ENCODE data around the gene LEPROT. TPM values are rescaled to one million over a fixed set of nuclear protein-coding genes. Genes with fewer than 3 reads are reported as not detected.

LEPROT gene
- total RNA-seq, 1 donor from 2014 or later: 158 TPM

- Mint-ChIP-seq H3K9me3 (ENCODE audit: unreplicated experiment) (no peaks in the 10 kb centered on the region), H3K27me3 (ENCODE audit: unreplicated experiment) (no peaks in the 10 kb centered on the region), H3K27ac (ENCODE audit: unreplicated experiment) (peak overlapping the region; percentile 33), H3K4me1 (ENCODE audit: unreplicated experiment) (peaks cover 28% of the 10 kb centered on the region), H3K36me3 (ENCODE audit: unreplicated experiment) (peaks cover 23% of the 10 kb centered on the region), H3K4me3 (ENCODE audit: unreplicated experiment) (no peak overlapping the region)
- DNase-seq (ENCODE audit: extremely low spot score, unreplicated experiment): no peak
- no peak for TF ChIP-seq CTCF (IDR thresholded peaks at IDR 0.05)
Observed at GRCh38 chr1:65416767-65417166, 3.7 kb upstream of the LEPROT start.

- DNase-seq (ENCODE audit: extremely low spot score, unreplicated experiment): no peak
- Mint-ChIP-seq H3K27me3 (ENCODE audit: unreplicated experiment) (no peaks in the 10 kb centered on the region), H3K9me3 (ENCODE audit: unreplicated experiment) (no peaks in the 10 kb centered on the region), H3K4me3 (ENCODE audit: unreplicated experiment) (no peak overlapping the region), H3K36me3 (ENCODE audit: unreplicated experiment) (peaks cover 17% of the 10 kb centered on the region), H3K27ac (ENCODE audit: unreplicated experiment) (peak overlapping the region; percentile 96), H3K4me1 (ENCODE audit: unreplicated experiment) (peaks cover 28% of the 10 kb centered on the region)
- no peak for TF ChIP-seq CTCF (IDR thresholded peaks at IDR 0.05)
Observed at GRCh38 chr1:65417729-65418128, 2.7 kb upstream of the LEPROT start.

- no peak for TF ChIP-seq CTCF (IDR thresholded peaks at IDR 0.05)
- Mint-ChIP-seq H3K4me3 (ENCODE audit: unreplicated experiment) (no peak overlapping the region), H3K27me3 (ENCODE audit: unreplicated experiment) (no peaks in the 10 kb centered on the region), H3K4me1 (ENCODE audit: unreplicated experiment) (peaks cover 28% of the 10 kb centered on the region), H3K27ac (ENCODE audit: unreplicated experiment) (peak overlapping the region; percentile 96), H3K9me3 (ENCODE audit: unreplicated experiment) (no peaks in the 10 kb centered on the region), H3K36me3 (ENCODE audit: unreplicated experiment) (peaks cover 9% of the 10 kb centered on the region)
- DNase-seq (ENCODE audit: extremely low spot score, unreplicated experiment): no peak
Observed at GRCh38 chr1:65418522-65419185, 1.8 kb upstream of the LEPROT start.

GRCh38 chr1:65419681-65420589, 533 bp upstream of the LEPROT start:
- DNase-seq (ENCODE audit: extremely low spot score, unreplicated experiment): peak; percentile 99
- Mint-ChIP-seq H3K4me1 (ENCODE audit: unreplicated experiment) (peaks cover 28% of the 10 kb centered on the region), H3K9me3 (ENCODE audit: unreplicated experiment) (no peaks in the 10 kb centered on the region), H3K36me3 (ENCODE audit: unreplicated experiment) (peaks cover 2% of the 10 kb centered on the region), H3K27me3 (ENCODE audit: unreplicated experiment) (no peaks in the 10 kb centered on the region), H3K27ac (ENCODE audit: unreplicated experiment) (peak overlapping the region; percentile 96), H3K4me3 (ENCODE audit: unreplicated experiment) (no peak overlapping the region)
- no peak for TF ChIP-seq CTCF (IDR thresholded peaks at IDR 0.05)

All from osteocyte (in vitro differentiated cells).